Endothelial cell of umbilical vein (primary cell): ENCODE data around the gene SPPL2B.

ENCODE experiments used
- CTCF ChIP-seq, 2 donors: IDR thresholded peaks; 1 replicate in 1 of 2; 2 replicates in 1 of 2; pipeline ENCODE4 v1.5.1; 2011; ENCODE audit warnings: low read length in 2 of 2, mild to moderate bottlenecking in 2 of 2, moderate library complexity in 2 of 2, control low read depth in 1 of 2, inconsistent platforms in 1 of 2, low read depth in 1 of 2; ENCODE audit not compliant: insufficient read depth in 1 of 2; ENCODE audit errors: extremely low read depth in 1 of 2
- POLR2A ChIP-seq: IDR thresholded peaks from 2 replicates; pipeline ENCODE4 v1.6.1; 2012; ENCODE audit warnings: low read depth, mild to moderate bottlenecking, control low read depth, low read length
- POLR2AphosphoS5 ChIP-seq: IDR thresholded peaks from 2 replicates; pipeline ENCODE4 v1.6.1; 2012; ENCODE audit warnings: low read depth, mild to moderate bottlenecking, control low read depth, low read length, moderate library complexity; ENCODE audit not compliant: insufficient read depth

DNA sequence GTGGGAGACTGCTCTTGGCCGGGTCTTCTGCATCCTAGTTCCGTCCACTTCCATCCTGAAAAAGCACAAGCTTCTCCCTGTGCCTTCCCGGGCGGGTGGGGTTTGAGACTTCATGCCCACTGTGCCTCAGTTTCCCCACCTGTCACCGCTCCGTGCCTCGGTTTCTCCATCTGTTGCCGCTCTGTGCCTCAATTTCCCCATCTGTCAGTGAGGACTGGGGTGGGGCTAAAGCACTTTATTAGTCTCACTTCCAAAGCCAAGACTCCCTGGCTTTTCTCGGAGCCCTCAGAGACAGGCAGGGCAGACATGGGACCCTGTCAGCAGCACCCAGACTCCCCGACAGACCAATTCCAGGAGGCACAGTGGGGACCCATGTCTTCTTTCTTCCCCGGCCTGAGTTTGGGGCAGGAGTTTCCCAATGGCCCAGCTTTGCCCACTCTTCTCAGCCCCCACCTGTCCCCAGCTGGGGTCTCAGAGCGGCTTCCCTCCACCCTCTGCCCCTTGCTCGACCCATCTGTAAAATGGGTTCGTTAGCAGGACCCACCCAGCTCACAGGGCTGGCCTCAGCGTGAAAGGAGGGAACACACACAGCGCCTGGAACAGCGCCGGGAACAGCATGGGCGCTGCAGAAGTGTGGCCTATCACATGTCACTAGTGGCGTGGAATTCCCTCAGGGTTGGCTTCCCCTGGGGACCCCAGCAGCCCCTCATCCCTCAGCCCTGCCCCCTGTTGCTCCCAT is 41.9 kb upstream of the SPPL2B start:
- TF ChIP-seq CTCF (IDR thresholded peaks at IDR 0.05; ENCODE audit: extremely low read depth in 1 of 2, insufficient read depth in 1 of 2, low read depth in 1 of 2, low read length in 2 of 2) (no peak), POLR2AphosphoS5 (no peak), POLR2A (no peak)
